Type B pancreatic cell (in vitro differentiated cells): ENCODE data around the gene KRTAP22-1. TPM values are rescaled to one million over a fixed set of nuclear protein-coding genes. Genes with fewer than 3 reads are reported as not detected.

ENCODE experiments used
- DNase-seq: peaks from one replicate; pipeline ENCODE4 v3.0.0; 2021; ENCODE audit warnings: mixed read lengths; ENCODE audit not compliant: unreplicated experiment; ENCODE audit errors: extremely low spot score
- H3K27ac Mint-ChIP-seq: 2 replicates; pipeline ENCODE4 v1.8.0; 2021; ENCODE audit warnings: mild to moderate bottlenecking, mixed read lengths
- H3K27me3 Mint-ChIP-seq: 2 replicates; pipeline ENCODE4 v1.8.0; 2021; ENCODE audit warnings: mixed read lengths
- H3K36me3 Mint-ChIP-seq: 2 replicates; pipeline ENCODE4 v1.8.0; 2021; ENCODE audit warnings: mixed read lengths
- H3K4me1 Mint-ChIP-seq: one replicate; pipeline ENCODE4 v1.8.0; 2021; ENCODE audit warnings: mixed read lengths; ENCODE audit not compliant: unreplicated experiment
- H3K4me3 Mint-ChIP-seq: 2 replicates; pipeline ENCODE4 v1.8.0; 2021; ENCODE audit warnings: mild to moderate bottlenecking, mixed read lengths
- H3K9me3 Mint-ChIP-seq: 2 replicates; pipeline ENCODE4 v1.8.0; 2021; ENCODE audit warnings: mixed read lengths
- CTCF ChIP-seq: fragments of 200-600 bp; sonication (generic); conservative IDR thresholded peaks from 2 replicates; pipeline ENCODE4 v1.5.0; 2021; ENCODE audit warnings: antibody characterized with exemption, mild to moderate bottlenecking
- total RNA-seq: library from RNA; stranded (reverse); gene quantifications from 2 replicates; pipeline ENCODE4 v1.2.1, GENCODE V29; 2021; ENCODE audit warnings: low replicate concordance

The KRTAP22-1 gene
- total RNA-seq, 1 donor from 2014 or later, result not detected

DNA sequence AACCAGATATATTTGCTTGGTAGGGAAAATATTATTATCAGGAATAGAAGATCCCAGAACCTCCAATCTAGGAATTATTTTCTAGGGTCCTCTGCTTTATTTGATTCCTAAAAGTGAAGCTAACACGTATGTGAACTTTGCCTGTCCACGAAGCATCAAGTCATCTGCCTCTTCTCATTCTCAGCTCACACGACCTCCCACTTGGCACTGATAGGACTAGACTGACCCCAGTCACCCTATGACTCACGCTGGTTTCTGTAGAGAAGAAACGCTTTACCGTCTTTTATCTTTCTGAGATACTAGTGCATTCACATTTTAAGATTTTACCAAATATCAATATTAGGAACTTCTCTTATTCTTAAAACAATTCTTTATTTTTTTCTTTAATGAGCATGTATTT, 37.8 kb upstream of the KRTAP22-1 start:
- no peaks in the 10 kb centered on the region for H3K36me3 Mint-ChIP-seq
- no peak overlapping the region for H3K27ac Mint-ChIP-seq
- H3K4me3 Mint-ChIP-seq, result no peak overlapping the region
- no peak for DNase-seq
- H3K27me3 Mint-ChIP-seq, result no peaks in the 10 kb centered on the region
- H3K9me3 Mint-ChIP-seq, result no peaks in the 10 kb centered on the region
- no peak for TF ChIP-seq CTCF
- H3K4me1 Mint-ChIP-seq, result no peaks in the 10 kb centered on the region

DNA sequence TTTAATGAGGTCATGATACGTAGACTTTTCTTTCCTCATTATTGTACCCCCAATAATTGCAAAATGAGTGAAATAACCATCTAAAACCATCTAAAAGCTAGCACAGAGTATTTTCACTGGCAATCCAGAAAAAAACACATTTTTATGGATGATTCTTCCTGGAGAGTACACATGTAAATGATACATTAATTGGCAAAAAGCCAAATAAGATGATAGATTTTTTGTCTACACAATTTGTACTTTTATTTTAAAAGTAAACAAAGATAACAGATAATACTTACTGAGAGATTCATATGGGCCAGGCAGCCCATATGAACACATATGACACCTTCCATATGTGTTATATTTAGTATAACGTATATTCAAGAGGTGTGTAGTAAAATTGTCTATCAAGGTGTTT, 37.3 kb upstream of the KRTAP22-1 start:
- Mint-ChIP-seq H3K36me3 (no peaks in the 10 kb centered on the region), H3K4me3 (no peak overlapping the region), H3K27me3 (no peaks in the 10 kb centered on the region), H3K9me3 (no peaks in the 10 kb centered on the region), H3K27ac (no peak overlapping the region), H3K4me1 (no peaks in the 10 kb centered on the region)
- no peak for DNase-seq
- no peak for TF ChIP-seq CTCF

DNA sequence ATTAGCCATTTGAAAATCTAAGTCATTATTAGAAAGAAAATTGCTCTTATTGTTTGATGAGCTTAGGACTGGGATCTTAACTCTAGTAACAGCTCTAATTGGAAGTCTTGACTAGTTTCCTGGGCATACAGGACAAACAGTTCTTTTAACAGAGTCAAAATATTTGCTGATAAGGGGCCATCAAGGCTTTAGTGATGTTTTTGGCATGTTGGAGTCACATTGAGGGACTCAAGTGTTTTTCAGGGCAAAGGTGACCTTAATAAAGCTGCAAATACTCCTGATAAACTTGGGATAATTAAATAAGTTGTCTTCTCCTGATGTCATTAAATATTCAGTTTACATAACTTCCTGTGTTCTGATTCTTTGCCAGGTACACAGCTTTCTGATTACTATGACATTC, 33.3 kb upstream of the KRTAP22-1 start:
- Mint-ChIP-seq H3K27ac (no peak overlapping the region), H3K4me3 (no peak overlapping the region), H3K27me3 (no peaks in the 10 kb centered on the region), H3K9me3 (no peaks in the 10 kb centered on the region), H3K4me1 (no peaks in the 10 kb centered on the region), H3K36me3 (no peaks in the 10 kb centered on the region)
- DNase-seq, result no peak
- no peak for TF ChIP-seq CTCF

- H3K36me3 Mint-ChIP-seq, result no peaks in the 10 kb centered on the region
- H3K27me3 Mint-ChIP-seq, result no peaks in the 10 kb centered on the region
- TF ChIP-seq CTCF, result no peak
- H3K4me1 Mint-ChIP-seq, result no peaks in the 10 kb centered on the region
- H3K27ac Mint-ChIP-seq, result no peak overlapping the region
- H3K4me3 Mint-ChIP-seq, result no peak overlapping the region
- no peak for DNase-seq
- no peaks in the 10 kb centered on the region for H3K9me3 Mint-ChIP-seq
These were observed 23.1 kb upstream of the KRTAP22-1 start for GRCh38 chr21:30577766-30578165.

DNA sequence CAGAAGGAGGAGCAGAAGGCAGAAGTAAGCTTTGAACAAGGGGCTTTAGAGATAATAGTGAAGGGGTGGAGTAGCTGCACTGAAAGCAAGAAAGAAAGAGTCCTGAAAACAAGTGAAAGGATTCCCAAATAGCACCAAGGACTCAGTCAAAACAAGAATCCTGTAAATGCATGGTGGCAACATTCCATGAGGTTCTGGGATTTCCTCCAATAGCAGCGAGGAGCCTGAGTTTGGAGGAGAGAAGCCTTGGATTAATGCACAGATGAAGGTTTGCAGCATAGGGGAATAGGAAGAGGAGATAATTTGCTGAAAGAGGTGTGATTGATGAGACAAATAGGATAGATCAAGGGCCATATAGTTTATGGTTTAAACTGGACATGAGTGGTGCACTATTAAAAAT, 21.5 kb upstream of the KRTAP22-1 start:
- Mint-ChIP-seq H3K27ac (no peak overlapping the region), H3K27me3 (no peaks in the 10 kb centered on the region), H3K4me3 (no peak overlapping the region), H3K36me3 (no peaks in the 10 kb centered on the region), H3K4me1 (no peaks in the 10 kb centered on the region), H3K9me3 (no peaks in the 10 kb centered on the region)
- no peak for DNase-seq
- no peak for TF ChIP-seq CTCF

GRCh38 chr21:30580132-30580531, 20.8 kb upstream of the KRTAP22-1 start:
- Mint-ChIP-seq H3K27ac (no peak overlapping the region), H3K4me1 (no peaks in the 10 kb centered on the region), H3K9me3 (peaks cover 4% of the 10 kb centered on the region), H3K27me3 (no peaks in the 10 kb centered on the region), H3K36me3 (no peaks in the 10 kb centered on the region), H3K4me3 (no peak overlapping the region)
- no peak for DNase-seq
- TF ChIP-seq CTCF, result no peak
